ENCODE results near the gene SESN1.

GRCh38 chr6:108955329-108955949 is 139.2 kb downstream of the SESN1 start:
- TF ChIP-seq CTCF (IDR thresholded peaks at IDR 0.05) (no peak), ZFX (IDR thresholded peaks at IDR 0.05; ENCODE audit: borderline replicate concordance) (no peak)
